GM19324 (cell line): ENCODE data around the gene MYLK3.

Experiments used
- ATAC-seq: cut with Tn5 transposase; IDR thresholded peaks from one replicate; pipeline ENCODE4 v1.9.1; 2021; ENCODE audit warnings: mild to moderate bottlenecking, moderate library complexity; ENCODE audit not compliant: unreplicated experiment, low FRiP score

The MYLK3 gene

GRCh38 chr16:46729326-46729995 is 18.7 kb downstream of the MYLK3 start:
- no peak for ATAC-seq

- ATAC-seq = no peak
Observed at GRCh38 chr16:46728806-46729205, 19.3 kb downstream of the MYLK3 start.

GRCh38 chr16:46727630-46728029 is 20.5 kb downstream of the MYLK3 start:
- no peak for ATAC-seq

- ATAC-seq = no peak
Observed at GRCh38 chr16:46727184-46727583, 21.0 kb downstream of the MYLK3 start.

GRCh38 chr16:46721885-46722284 is 26.3 kb downstream of the MYLK3 start:
- no peak for ATAC-seq

GRCh38 chr16:46720619-46721018 is 27.5 kb downstream of the MYLK3 start:
- no peak for ATAC-seq

- no peak for ATAC-seq
Observed at GRCh38 chr16:46719528-46719927, 28.6 kb downstream of the MYLK3 start.

- ATAC-seq = no peak
Observed at GRCh38 chr16:46718214-46718613, 29.9 kb downstream of the MYLK3 start.

- no peak for ATAC-seq
Observed at GRCh38 chr16:46717692-46718091, 30.5 kb downstream of the MYLK3 start.

GRCh38 chr16:46715769-46716305 is 32.3 kb downstream of the MYLK3 start:
- ATAC-seq = no peak

GRCh38 chr16:46714797-46715591 is 33.1 kb downstream of the MYLK3 start:
- ATAC-seq = no peak

- no peak for ATAC-seq
Observed at GRCh38 chr16:46713634-46714033, 34.5 kb downstream of the MYLK3 start.

- no peak for ATAC-seq
Observed at GRCh38 chr16:46712911-46713310, 35.2 kb downstream of the MYLK3 start.

GRCh38 chr16:46711106-46712058 is 36.8 kb downstream of the MYLK3 start:
- no peak for ATAC-seq

GRCh38 chr16:46709469-46710005 is 38.6 kb downstream of the MYLK3 start:
- ATAC-seq = no peak

GRCh38 chr16:46706642-46707041 is 41.5 kb downstream of the MYLK3 start:
- no peak for ATAC-seq

GRCh38 chr16:46702030-46702429 is 46.1 kb downstream of the MYLK3 start:
- no peak for ATAC-seq

GRCh38 chr16:46701615-46702014 is 46.5 kb downstream of the MYLK3 start:
- ATAC-seq = no peak

- ATAC-seq = no peak
Observed at GRCh38 chr16:46700048-46700447, 48.1 kb downstream of the MYLK3 start.

GRCh38 chr16:46696957-46697356 is 51.2 kb downstream of the MYLK3 start:
- no peak for ATAC-seq
